Activated B cell treated with CpG ODN at 0.5 μM for 24 hours (primary cell): Measurements from ENCODE around the gene INPPL1. TPM values are rescaled to one million over a fixed set of nuclear protein-coding genes. Genes with fewer than 3 reads are reported as not detected.
"Not testable (repeated sequence)": the region's sequence is repeated elsewhere in the genome, so short reads cannot be mapped to it uniquely, and the experiment has no call there.

Experiments used
- ATAC-seq: fragments of 200-7000 bp; cut with Tn5 transposase; one replicate; pipeline ENCODE4 v1.10.0; 2021; ENCODE audit warnings: low read depth, mild to moderate bottlenecking, moderate library complexity
- CTCF ChIA-PET: fragments of 350-600 bp; sonication (Branson Sonifier 250); formaldehyde crosslinking; loops from one replicate; lab custom pipeline; 2021; ENCODE audit warnings: antibody characterized with exemption; lab: Charles Lee
- POLR2A ChIA-PET: fragments of 350-600 bp; sonication (Branson Sonifier 250); formaldehyde crosslinking; loops from one replicate; lab custom pipeline; 2021; ENCODE audit warnings: antibody characterized with exemption; lab: Charles Lee
- DNase-seq: peaks from one replicate; pipeline ENCODE4 v3.0.0; 2022
- H3K27ac Mint-ChIP-seq: one replicate; pipeline ENCODE4 v1.8.0; 2020; ENCODE audit warnings: mixed read lengths
- H3K27me3 Mint-ChIP-seq: one replicate; pipeline ENCODE4 v1.8.0; 2021; ENCODE audit warnings: mixed read lengths
- H3K36me3 Mint-ChIP-seq: one replicate; pipeline ENCODE4 v1.8.0; 2021; ENCODE audit warnings: low read depth, mixed read lengths
- H3K4me1 Mint-ChIP-seq: one replicate; pipeline ENCODE4 v1.8.0; 2021; ENCODE audit warnings: mixed read lengths
- H3K4me3 Mint-ChIP-seq: one replicate; pipeline ENCODE4 v1.8.0; 2020; ENCODE audit warnings: mild to moderate bottlenecking, mixed read lengths
- H3K9me3 Mint-ChIP-seq: one replicate; pipeline ENCODE4 v1.8.0; 2020; ENCODE audit warnings: mixed read lengths
- intact Hi-C: fragments of 100-400 bp; cut with micrococcal nuclease; formaldehyde crosslinking; loops from one replicate; pipeline ENCODE4 v1.15.1; 2024
- total RNA-seq: library from RNA; stranded (reverse); gene quantifications from 2 replicates; pipeline ENCODE4 v1.2.3, GENCODE V29; 2022
- TF ChIP-seq, protein P1 (sequence below): fragments of 200-600 bp; IDR thresholded peaks from one replicate; pipeline ENCODE4 v1.8.0; 2022; ENCODE audit warnings: antibody characterized with exemption, mild to moderate bottlenecking

The INPPL1 gene
- total RNA-seq, 1 donor from 2014 or later: 129 TPM

DNA sequence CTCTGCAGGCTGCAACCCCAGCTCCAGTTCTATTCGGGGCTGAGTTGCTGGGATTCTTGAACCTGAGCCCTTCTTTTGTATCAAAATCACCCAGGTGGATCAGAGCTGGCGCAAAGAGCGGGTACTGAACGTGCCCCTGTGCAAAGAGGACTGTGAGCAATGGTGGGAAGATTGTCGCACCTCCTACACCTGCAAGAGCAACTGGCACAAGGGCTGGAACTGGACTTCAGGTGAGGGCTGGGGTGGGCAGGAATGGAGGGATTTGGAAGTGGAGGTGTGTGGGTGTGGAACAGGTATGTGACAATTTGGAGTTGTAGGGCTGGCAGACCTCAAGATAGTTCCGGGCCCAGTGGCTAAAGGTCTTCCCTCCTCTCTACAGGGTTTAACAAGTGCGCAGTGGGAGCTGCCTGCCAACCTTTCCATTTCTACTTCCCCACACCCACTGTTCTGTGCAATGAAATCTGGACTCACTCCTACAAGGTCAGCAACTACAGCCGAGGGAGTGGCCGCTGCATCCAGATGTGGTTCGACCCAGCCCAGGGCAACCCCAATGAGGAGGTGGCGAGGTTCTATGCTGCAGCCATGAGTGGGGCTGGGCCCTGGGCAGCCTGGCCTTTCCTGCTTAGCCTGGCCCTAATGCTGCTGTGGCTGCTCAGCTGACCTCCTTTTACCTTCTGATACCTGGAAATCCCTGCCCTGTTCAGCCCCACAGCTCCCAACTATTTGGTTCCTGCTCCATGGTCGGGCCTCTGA lies 28.9 kb upstream of the INPPL1 start:
- ChIA-PET CTCF (no interaction called here), POLR2A (no interaction called here)
- intact Hi-C loops: no loop called here
- Mint-ChIP-seq H3K36me3 (no peaks in the 10 kb centered on the region), H3K4me3 (no peak overlapping the region), H3K9me3 (no peaks in the 10 kb centered on the region), H3K4me1 (no peaks in the 10 kb centered on the region), H3K27ac (no peak overlapping the region), H3K27me3 (no peaks in the 10 kb centered on the region)
- DNase-seq: no peak
- TF ChIP-seq, protein P1, sequence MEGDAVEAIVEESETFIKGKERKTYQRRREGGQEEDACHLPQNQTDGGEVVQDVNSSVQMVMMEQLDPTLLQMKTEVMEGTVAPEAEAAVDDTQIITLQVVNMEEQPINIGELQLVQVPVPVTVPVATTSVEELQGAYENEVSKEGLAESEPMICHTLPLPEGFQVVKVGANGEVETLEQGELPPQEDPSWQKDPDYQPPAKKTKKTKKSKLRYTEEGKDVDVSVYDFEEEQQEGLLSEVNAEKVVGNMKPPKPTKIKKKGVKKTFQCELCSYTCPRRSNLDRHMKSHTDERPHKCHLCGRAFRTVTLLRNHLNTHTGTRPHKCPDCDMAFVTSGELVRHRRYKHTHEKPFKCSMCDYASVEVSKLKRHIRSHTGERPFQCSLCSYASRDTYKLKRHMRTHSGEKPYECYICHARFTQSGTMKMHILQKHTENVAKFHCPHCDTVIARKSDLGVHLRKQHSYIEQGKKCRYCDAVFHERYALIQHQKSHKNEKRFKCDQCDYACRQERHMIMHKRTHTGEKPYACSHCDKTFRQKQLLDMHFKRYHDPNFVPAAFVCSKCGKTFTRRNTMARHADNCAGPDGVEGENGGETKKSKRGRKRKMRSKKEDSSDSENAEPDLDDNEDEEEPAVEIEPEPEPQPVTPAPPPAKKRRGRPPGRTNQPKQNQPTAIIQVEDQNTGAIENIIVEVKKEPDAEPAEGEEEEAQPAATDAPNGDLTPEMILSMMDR: no peak
- no peak for ATAC-seq

DNA sequence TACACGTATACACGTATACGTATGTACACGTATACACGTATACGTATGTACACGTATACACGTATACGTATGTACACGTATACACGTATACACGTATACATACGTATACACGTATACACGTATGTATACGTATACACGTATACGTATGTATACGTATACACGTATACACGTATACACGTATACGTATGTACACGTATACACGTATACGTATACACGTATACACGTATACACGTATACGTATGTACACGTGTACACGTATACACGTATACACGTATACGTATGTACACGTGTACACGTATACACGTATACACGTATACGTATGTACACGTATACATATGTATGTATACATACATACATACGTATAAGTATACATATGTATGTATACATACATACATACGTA lies 23.1 kb upstream of the INPPL1 start:
- H3K27ac Mint-ChIP-seq, DNase-seq, H3K27me3 Mint-ChIP-seq, H3K4me3 Mint-ChIP-seq, ATAC-seq, H3K36me3 Mint-ChIP-seq, H3K9me3 Mint-ChIP-seq, intact Hi-C loops, CTCF ChIA-PET, H3K4me1 Mint-ChIP-seq, POLR2A ChIA-PET: not testable (repeated sequence)

DNA sequence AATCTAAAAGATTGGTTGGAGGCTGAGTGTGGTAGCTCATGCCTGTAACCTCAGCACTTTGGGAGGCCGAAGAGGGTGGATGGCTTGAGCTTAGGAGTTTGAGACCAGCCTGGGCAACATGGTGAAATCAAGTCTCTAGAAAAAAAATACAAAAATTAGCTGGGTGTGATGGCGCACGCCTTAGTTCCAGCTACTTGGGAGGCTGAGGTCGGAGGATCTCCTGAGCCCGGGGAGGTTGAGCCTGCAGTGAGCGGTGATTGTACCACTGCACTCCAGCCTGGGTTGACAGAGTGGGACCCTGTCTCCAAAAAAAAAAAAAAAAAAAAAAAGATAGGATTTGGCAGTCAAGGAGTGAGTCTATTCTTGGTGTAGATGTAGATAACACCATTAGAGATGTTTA lies 22.0 kb upstream of the INPPL1 start:
- Mint-ChIP-seq H3K4me1 (peaks cover 6% of the 10 kb centered on the region), H3K36me3 (no peaks in the 10 kb centered on the region), H3K4me3 (no peak overlapping the region), H3K27me3 (no peaks in the 10 kb centered on the region), H3K27ac (no peak overlapping the region), H3K9me3 (no peaks in the 10 kb centered on the region)
- ATAC-seq: no peak
- TF ChIP-seq, protein P1: no peak
- ChIA-PET CTCF (no interaction called here), POLR2A (no interaction called here)
- DNase-seq: no peak
- intact Hi-C loops: no loop called here

DNA sequence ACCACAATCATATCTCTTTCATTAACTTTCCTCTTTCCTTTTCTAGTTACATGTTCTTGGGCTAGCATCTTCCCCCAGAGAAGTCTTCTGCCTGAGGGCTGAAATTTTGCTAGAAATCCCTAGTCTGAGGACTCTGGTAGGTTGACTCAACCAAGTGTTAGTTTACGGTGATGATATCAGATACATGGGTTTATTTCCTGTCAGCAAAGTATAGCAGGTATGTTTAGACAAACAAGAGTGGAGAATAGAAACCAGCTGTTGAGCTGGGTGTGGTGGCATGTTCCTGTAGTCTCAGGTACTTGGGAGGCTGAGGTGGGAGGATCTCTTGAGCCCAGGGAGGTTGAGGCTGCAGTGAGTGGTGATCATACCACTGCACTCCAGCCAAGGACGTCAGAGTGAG lies 21.4 kb upstream of the INPPL1 start:
- DNase-seq: no peak
- Mint-ChIP-seq H3K27ac (no peak overlapping the region), H3K9me3 (no peaks in the 10 kb centered on the region), H3K4me3 (no peak overlapping the region), H3K36me3 (no peaks in the 10 kb centered on the region), H3K4me1 (peaks cover 6% of the 10 kb centered on the region), H3K27me3 (no peaks in the 10 kb centered on the region)
- intact Hi-C loops: no loop called here
- TF ChIP-seq, protein P1: no peak
- ChIA-PET CTCF (no interaction called here), POLR2A (no interaction called here)
- ATAC-seq: no peak

DNA sequence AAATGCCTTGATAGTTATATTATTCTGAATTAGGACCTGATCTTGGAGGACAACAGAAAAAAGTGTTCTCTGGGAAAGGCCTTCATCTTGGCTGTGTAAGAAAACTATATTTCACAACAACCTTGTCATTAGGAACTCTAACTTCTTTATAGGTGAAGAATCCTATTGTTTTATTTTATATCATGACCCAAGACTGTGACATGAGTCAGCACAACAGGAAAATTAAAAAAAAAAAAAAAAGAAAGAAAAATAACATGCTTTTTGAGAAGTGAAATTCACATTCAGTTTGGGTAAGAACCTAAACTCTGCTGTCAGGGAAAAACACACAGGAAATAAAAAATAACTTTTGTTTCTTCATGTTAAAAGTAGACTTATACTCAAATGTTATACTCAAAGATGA lies 19.7 kb upstream of the INPPL1 start:
- no peak for ATAC-seq
- H3K27me3 Mint-ChIP-seq: peaks cover 4% of the 10 kb centered on the region
- no peak overlapping the region for H3K27ac Mint-ChIP-seq
- H3K4me1 Mint-ChIP-seq: peaks cover 6% of the 10 kb centered on the region
- H3K4me3 Mint-ChIP-seq: no peak overlapping the region
- peaks cover 13% of the 10 kb centered on the region for H3K9me3 Mint-ChIP-seq
- CTCF ChIA-PET: no interaction called here
- TF ChIP-seq, protein P1: no peak
- H3K36me3 Mint-ChIP-seq: peaks cover 3% of the 10 kb centered on the region
- no peak for DNase-seq
- intact Hi-C loops: no loop called here
- POLR2A ChIA-PET: no interaction called here

DNA sequence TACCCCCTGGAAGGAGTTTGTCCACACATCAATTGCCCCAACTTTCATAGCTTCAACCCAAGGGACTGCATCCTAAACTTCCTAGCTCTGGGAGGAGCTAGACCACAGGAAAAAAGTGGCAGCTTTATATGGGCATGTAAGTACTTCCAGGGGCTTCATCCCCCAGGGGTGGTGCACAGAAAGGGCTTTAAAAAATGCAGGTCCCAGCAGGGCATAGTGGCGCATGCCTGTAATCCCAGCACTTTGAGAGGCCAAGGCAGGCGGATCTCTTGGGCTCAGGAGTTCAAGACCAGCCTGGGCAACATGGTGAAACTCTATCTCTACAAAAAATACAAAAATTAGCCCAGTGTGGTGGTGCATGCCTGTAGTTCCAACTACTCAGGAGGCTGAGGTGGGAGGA lies 17.8 kb upstream of the INPPL1 start:
- H3K27me3 Mint-ChIP-seq, H3K4me3 Mint-ChIP-seq, DNase-seq, H3K4me1 Mint-ChIP-seq, CTCF ChIA-PET, H3K36me3 Mint-ChIP-seq, ATAC-seq, H3K27ac Mint-ChIP-seq, POLR2A ChIA-PET, intact Hi-C loops: not testable (repeated sequence)
- H3K9me3 Mint-ChIP-seq: peaks cover 17% of the 10 kb centered on the region
